ENCODE data around the gene PIGL.

The PIGL gene

DNA sequence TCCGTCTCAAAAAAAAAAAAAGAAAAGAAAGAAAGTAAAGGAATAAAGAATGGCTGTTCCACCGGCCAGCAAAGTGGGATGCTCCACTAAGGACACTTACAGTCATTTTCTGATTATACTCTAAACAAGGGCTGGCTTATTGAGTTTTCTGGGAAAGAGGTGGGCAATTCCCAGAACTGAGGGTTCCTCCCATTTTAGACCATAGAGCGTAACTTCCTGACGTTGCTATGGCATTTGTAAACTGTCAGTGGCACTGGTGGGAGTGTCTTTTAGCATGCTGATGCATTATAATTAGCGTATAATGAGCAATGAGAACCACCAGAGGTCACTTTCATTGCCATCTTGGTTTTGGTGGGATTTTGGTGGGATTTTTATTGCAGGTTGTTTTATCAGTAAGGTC lies 58.0 kb downstream of the PIGL start:
- H3K9me3 ChIP-seq (ENCODE audit: insufficient read depth, low read depth, low read length), result peaks cover 6% of the 10 kb centered on the region; the same call in 1 of the 2 replicates
- H3K4me3 ChIP-seq (ENCODE audit: low read length, poor library complexity, severe bottlenecking), result no peak overlapping the region
- no peaks in the 10 kb centered on the region for H3K27me3 ChIP-seq (ENCODE audit: insufficient read depth, low read length, poor library complexity, severe bottlenecking)
- no peaks in the 10 kb centered on the region for H3F3A ChIP-seq (ENCODE audit: low read depth)
- H3K79me2 ChIP-seq (ENCODE audit: insufficient read depth, low read length), result no peaks in the 10 kb centered on the region
- H3K9ac ChIP-seq (ENCODE audit: low read depth, low read length, poor library complexity, severe bottlenecking), result no peak overlapping the region
- no peaks in the 10 kb centered on the region for H3K4me1 ChIP-seq (ENCODE audit: insufficient read depth, low read length, poor library complexity, severe bottlenecking)
- peaks cover 9% of the 10 kb centered on the region; the same call in 1 of the 2 replicates for H3K36me3 ChIP-seq (ENCODE audit: insufficient read depth, low read length)
- TF ChIP-seq EZH2phosphoT487 (IDR thresholded peaks at IDR 0.05; ENCODE audit: borderline replicate concordance) (no peak), CTCF (conservative IDR thresholded peaks at IDR 0.05; ENCODE audit: low read length) (no peak)
- H3K9me2 ChIP-seq (replicated peaks; ENCODE audit: low read depth, low read length), result no peaks in the 10 kb centered on the region
- no peak overlapping the region for H2AFZ ChIP-seq (ENCODE audit: low read length)
- no peaks in the 10 kb centered on the region for H4K20me1 ChIP-seq (ENCODE audit: insufficient read depth, low read length, poor library complexity, severe bottlenecking)
- no peak overlapping the region for H3K4me2 ChIP-seq (ENCODE audit: low read depth, low read length, poor library complexity, severe bottlenecking)

DNA sequence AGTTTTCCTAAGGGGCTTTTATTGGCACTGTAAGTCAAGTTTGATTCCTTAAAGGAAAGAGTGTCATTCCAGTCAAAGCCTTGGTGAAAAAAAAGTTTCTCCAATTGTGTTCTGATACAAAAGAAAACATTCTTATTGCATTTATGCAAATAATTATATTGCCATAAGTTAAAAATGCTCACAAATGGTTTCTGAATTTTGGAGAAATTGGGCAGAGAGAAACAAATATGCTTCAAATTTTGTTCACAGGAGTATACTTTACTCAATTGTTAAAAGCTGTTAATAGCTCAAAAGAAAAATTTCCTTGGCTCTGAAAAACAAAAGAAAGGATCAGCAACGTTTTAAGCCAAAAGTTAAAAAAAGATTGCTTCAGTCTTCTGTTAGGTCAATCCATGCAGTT lies 60.2 kb downstream of the PIGL start:
- Histone ChIP-seq H3K9me2 (replicated peaks; ENCODE audit: low read depth, low read length) (no peaks in the 10 kb centered on the region), H3K4me3 (ENCODE audit: low read length, poor library complexity, severe bottlenecking) (no peak overlapping the region), H3K4me1 (ENCODE audit: insufficient read depth, low read length, poor library complexity, severe bottlenecking) (no peaks in the 10 kb centered on the region), H3K9me3 (ENCODE audit: insufficient read depth, low read depth, low read length) (peaks cover 6% of the 10 kb centered on the region; the same call in 1 of the 2 replicates), H3K36me3 (ENCODE audit: insufficient read depth, low read length) (peaks cover 10% of the 10 kb centered on the region; the same call in 1 of the 2 replicates), H3K79me2 (ENCODE audit: insufficient read depth, low read length) (no peaks in the 10 kb centered on the region), H3K9ac (ENCODE audit: low read depth, low read length, poor library complexity, severe bottlenecking) (no peak overlapping the region), H3K27me3 (ENCODE audit: insufficient read depth, low read length, poor library complexity, severe bottlenecking) (no peaks in the 10 kb centered on the region), H4K20me1 (ENCODE audit: insufficient read depth, low read length, poor library complexity, severe bottlenecking) (no peaks in the 10 kb centered on the region), H3K4me2 (ENCODE audit: low read depth, low read length, poor library complexity, severe bottlenecking) (no peak overlapping the region), H3F3A (ENCODE audit: low read depth) (no peaks in the 10 kb centered on the region), H2AFZ (ENCODE audit: low read length) (no peak overlapping the region)
- TF ChIP-seq CTCF (conservative IDR thresholded peaks at IDR 0.05; ENCODE audit: low read length), result no peak

DNA sequence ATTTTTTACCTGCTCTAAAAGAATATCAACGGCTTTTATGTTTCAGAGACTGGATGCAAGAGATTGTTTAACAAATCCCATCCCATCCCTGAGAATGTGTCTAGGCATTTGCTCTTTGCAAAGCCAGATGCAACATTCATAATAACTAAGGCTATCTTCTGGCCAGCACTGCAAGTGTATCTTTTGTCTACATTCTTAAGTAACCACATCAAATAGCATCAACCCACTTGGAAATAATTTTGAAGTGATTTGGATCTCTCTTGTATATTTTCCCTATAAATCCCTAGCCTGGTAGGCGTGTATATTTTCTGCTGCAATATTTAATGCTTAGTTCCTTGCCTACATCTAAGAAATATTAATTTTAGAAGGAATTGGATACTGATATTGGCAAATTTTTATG lies 64.3 kb downstream of the PIGL start:
- no peaks in the 10 kb centered on the region for H3K79me2 ChIP-seq (ENCODE audit: insufficient read depth, low read length)
- no peak overlapping the region for H3K4me2 ChIP-seq (ENCODE audit: low read depth, low read length, poor library complexity, severe bottlenecking)
- H3F3A ChIP-seq (ENCODE audit: low read depth), result peaks cover 3% of the 10 kb centered on the region; the same call in 1 of the 2 replicates
- H3K36me3 ChIP-seq (ENCODE audit: insufficient read depth, low read length), result peaks cover 10% of the 10 kb centered on the region; the same call in 1 of the 2 replicates
- no peaks in the 10 kb centered on the region for H3K27me3 ChIP-seq (ENCODE audit: insufficient read depth, low read length, poor library complexity, severe bottlenecking)
- TF ChIP-seq EZH2phosphoT487 (IDR thresholded peaks at IDR 0.05; ENCODE audit: borderline replicate concordance) (no peak), CTCF (conservative IDR thresholded peaks at IDR 0.05; ENCODE audit: low read length) (no peak)
- H2AFZ ChIP-seq (ENCODE audit: low read length), result no peak overlapping the region
- peaks cover 6% of the 10 kb centered on the region; the same call in 1 of the 2 replicates for H3K9me3 ChIP-seq (ENCODE audit: insufficient read depth, low read depth, low read length)
- H3K9me2 ChIP-seq (replicated peaks; ENCODE audit: low read depth, low read length), result no peaks in the 10 kb centered on the region
- H3K9ac ChIP-seq (ENCODE audit: low read depth, low read length, poor library complexity, severe bottlenecking), result no peak overlapping the region
- no peak overlapping the region for H3K4me3 ChIP-seq (ENCODE audit: low read length, poor library complexity, severe bottlenecking)
- peaks cover 14% of the 10 kb centered on the region for H3K4me1 ChIP-seq (ENCODE audit: insufficient read depth, low read length, poor library complexity, severe bottlenecking)
- no peaks in the 10 kb centered on the region for H4K20me1 ChIP-seq (ENCODE audit: insufficient read depth, low read length, poor library complexity, severe bottlenecking)
